KMS-11 (cell line): ENCODE measurements around the gene NFATC1.

ENCODE experiments used
- H2AFZ ChIP-seq: fragments of 200-600 bp; sonication (generic); 2 replicates; pipeline ENCODE4 v1.6.1; 2016; ENCODE audit warnings: antibody characterized with exemption, mixed run types, low read depth
- H3K27ac ChIP-seq: fragments of 200-600 bp; sonication (generic); 2 replicates; pipeline ENCODE4 v1.6.1; 2016; ENCODE audit warnings: mild to moderate bottlenecking, mixed run types
- H3K27me3 ChIP-seq: fragments of 200-600 bp; sonication (generic); 2 replicates; pipeline ENCODE4 v1.6.1; 2017; ENCODE audit warnings: mild to moderate bottlenecking, low read depth, mixed run types, moderate library complexity; ENCODE audit not compliant: insufficient read depth
- H3K36me3 ChIP-seq: fragments of 200-600 bp; sonication (generic); 2 replicates; pipeline ENCODE4 v1.6.1; 2017; ENCODE audit warnings: mild to moderate bottlenecking, mixed run types; ENCODE audit not compliant: insufficient read depth
- H3K4me1 ChIP-seq: fragments of 200-600 bp; sonication (generic); 2 replicates; pipeline ENCODE4 v1.6.1; 2016; ENCODE audit warnings: mild to moderate bottlenecking, low read depth, mixed run types; ENCODE audit not compliant: poor library complexity, severe bottlenecking
- H3K4me2 ChIP-seq: fragments of 200-600 bp; sonication (generic); 2 replicates; pipeline ENCODE4 v1.7.0; 2016; ENCODE audit warnings: mild to moderate bottlenecking, mixed run types
- H3K4me3 ChIP-seq: fragments of 200-600 bp; sonication (generic); IDR thresholded peaks from 2 replicates; pipeline ENCODE4 v1.6.1; 2017; ENCODE audit warnings: low read depth, low read length, mixed read lengths; ENCODE audit not compliant: insufficient read depth
- H3K79me2 ChIP-seq: fragments of 200-600 bp; sonication (generic); 2 replicates; pipeline ENCODE4 v1.6.1; 2016; ENCODE audit warnings: low read depth, mixed run types; ENCODE audit not compliant: insufficient read depth
- H3K9ac ChIP-seq: fragments of 200-600 bp; sonication (generic); 2 replicates; pipeline ENCODE4 v1.6.1; 2016; ENCODE audit warnings: mild to moderate bottlenecking, mixed run types
- H4K20me1 ChIP-seq: fragments of 200-600 bp; sonication (generic); 2 replicates; pipeline ENCODE4 v1.6.1; 2016; ENCODE audit warnings: mild to moderate bottlenecking, mixed run types; ENCODE audit not compliant: insufficient read depth
- CTCF ChIP-seq: fragments of 200-600 bp; sonication (generic); conservative IDR thresholded peaks from 2 replicates; pipeline ENCODE4 v1.6.1; 2017; ENCODE audit warnings: low read depth, mild to moderate bottlenecking, antibody characterized with exemption, low read length, moderate library complexity, mixed read lengths

NFATC1 gene

DNA sequence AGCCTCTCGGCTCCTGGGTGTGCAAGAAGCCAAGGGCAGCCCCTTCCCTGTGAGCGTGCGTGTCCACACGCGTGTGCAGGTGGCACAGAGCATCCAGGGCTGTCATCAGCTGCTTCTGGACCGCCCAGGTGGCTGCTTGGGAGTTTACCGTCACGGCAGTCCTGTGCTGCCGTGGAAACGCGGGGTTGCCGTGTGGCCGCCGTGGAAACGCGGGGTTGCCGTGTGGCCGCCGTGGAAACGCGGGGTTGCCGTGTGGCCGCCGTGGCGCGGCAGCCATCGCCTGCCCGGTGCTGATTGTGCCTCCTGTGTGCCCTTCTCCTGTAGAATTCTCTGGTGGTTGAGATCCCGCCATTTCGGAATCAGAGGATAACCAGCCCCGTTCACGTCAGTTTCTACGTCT lies 71.4 kb downstream of the NFATC1 start:
- no peak overlapping the region for H3K4me2 ChIP-seq
- H3K4me3 ChIP-seq, result no peak overlapping the region
- no peak overlapping the region for H3K9ac ChIP-seq
- H3K79me2 ChIP-seq, result no peaks in the 10 kb centered on the region
- no peak overlapping the region for H3K27ac ChIP-seq
- H2AFZ ChIP-seq, result no peak overlapping the region
- TF ChIP-seq CTCF, result no peak
- H4K20me1 ChIP-seq, result no peaks in the 10 kb centered on the region
- no peaks in the 10 kb centered on the region for H3K27me3 ChIP-seq
- no peaks in the 10 kb centered on the region for H3K36me3 ChIP-seq
- H3K4me1 ChIP-seq, result no peaks in the 10 kb centered on the region

DNA sequence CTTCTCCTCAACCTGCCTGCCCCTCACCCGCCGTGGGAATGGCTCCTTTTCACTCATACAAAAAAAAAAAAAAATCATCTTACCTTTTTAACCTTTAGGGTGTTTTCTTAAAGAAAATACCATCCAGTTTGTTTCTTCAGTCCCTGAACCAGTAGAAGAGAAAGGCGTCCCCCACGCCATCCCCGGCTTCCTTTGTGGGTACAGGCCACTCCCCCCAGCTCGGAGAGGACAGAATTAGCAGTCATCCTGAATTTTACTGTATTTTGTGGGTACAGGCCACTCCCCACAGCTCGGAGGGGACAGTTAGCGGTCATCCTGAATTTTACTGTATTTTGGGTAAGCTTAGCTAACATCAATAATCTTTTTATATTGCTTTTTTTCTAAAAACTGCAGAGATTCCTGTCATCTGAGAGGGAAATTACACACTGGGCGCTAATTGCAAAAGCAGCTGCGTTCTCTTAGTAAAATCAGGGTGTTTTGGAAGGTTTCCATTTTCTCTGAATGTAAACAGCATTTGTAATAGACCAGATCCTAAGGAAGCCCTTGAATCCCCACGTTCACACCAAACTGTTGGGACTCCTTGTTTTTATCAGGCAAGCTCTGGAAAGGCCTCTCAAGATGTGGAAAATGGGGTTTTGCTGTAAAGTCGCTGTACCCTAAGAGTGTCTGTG lies 72.5 kb downstream of the NFATC1 start:
- Histone ChIP-seq H3K36me3 (no peaks in the 10 kb centered on the region), H4K20me1 (no peaks in the 10 kb centered on the region), H3K27ac (no peak overlapping the region), H2AFZ (no peak overlapping the region), H3K9ac (no peak overlapping the region), H3K27me3 (no peaks in the 10 kb centered on the region), H3K4me1 (no peaks in the 10 kb centered on the region), H3K4me3 (no peak overlapping the region), H3K79me2 (no peaks in the 10 kb centered on the region), H3K4me2 (no peak overlapping the region)
- no peak for TF ChIP-seq CTCF

DNA sequence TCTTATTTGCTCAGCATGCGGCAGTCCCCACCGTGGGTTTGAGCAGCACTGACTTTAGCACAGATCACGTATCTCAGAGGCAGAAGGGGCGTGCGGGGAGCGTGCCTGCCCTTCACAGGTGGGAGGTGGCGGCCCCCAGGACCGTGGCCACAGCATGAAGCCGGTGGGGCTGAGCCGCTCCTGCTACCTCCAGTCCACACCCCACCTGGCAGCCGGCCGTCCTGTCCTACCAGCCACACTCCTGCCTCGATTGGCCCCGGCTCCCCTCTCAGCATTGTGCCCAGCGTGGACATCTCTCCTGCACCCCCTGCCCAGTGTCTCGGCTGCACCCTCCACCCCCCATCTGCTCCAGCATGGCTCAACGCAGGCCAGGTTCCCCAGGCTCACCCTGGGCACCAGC lies 73.6 kb downstream of the NFATC1 start:
- H3K4me3 ChIP-seq, result no peak overlapping the region
- H3K36me3 ChIP-seq, result no peaks in the 10 kb centered on the region
- no peaks in the 10 kb centered on the region for H3K79me2 ChIP-seq
- H3K9ac ChIP-seq, result no peak overlapping the region
- H2AFZ ChIP-seq, result no peak overlapping the region
- no peaks in the 10 kb centered on the region for H3K4me1 ChIP-seq
- H4K20me1 ChIP-seq, result no peaks in the 10 kb centered on the region
- no peak for TF ChIP-seq CTCF
- H3K4me2 ChIP-seq, result no peak overlapping the region
- H3K27ac ChIP-seq, result no peak overlapping the region
- no peaks in the 10 kb centered on the region for H3K27me3 ChIP-seq

GRCh38 chr18:79469751-79470505 lies 74.2 kb downstream of the NFATC1 start:
- H3K4me3 ChIP-seq, result no peak overlapping the region
- H3K79me2 ChIP-seq, result no peaks in the 10 kb centered on the region
- no peaks in the 10 kb centered on the region for H4K20me1 ChIP-seq
- H3K27me3 ChIP-seq, result no peaks in the 10 kb centered on the region
- no peaks in the 10 kb centered on the region for H3K4me1 ChIP-seq
- H3K4me2 ChIP-seq, result no peak overlapping the region
- no peak overlapping the region for H2AFZ ChIP-seq
- TF ChIP-seq CTCF, result no peak
- H3K27ac ChIP-seq, result no peak overlapping the region
- H3K9ac ChIP-seq, result no peak overlapping the region
- H3K36me3 ChIP-seq, result no peaks in the 10 kb centered on the region
